Peyer's patch (tissue), 4 donors: ENCODE measurements around the gene TTC9C. TPM values are rescaled to one million over a fixed set of nuclear protein-coding genes. Genes with fewer than 3 reads are reported as not detected.
"Not testable (repeated sequence)": the region's sequence is repeated elsewhere in the genome, so short reads cannot be mapped to it uniquely, and the experiment has no call there.

Source experiments
- DNase-seq, 3 donors: peaks; one replicate each; pipeline ENCODE4 v3.0.0-alpha.2; 2017 to 2019
- H3K27ac ChIP-seq, 4 donors: fragments of 200-600 bp; sonication (generic); one replicate each; pipeline ENCODE4 v1.5.1; 2016 to 2019
- H3K27me3 ChIP-seq, 2 donors: fragments of 200-600 bp; sonication (generic); one replicate each; pipeline ENCODE4 v1.5.1; 2019
- H3K36me3 ChIP-seq, 3 donors: fragments of 200-600 bp; sonication (generic); one replicate each; pipeline ENCODE4 v1.5.1; 2016 to 2019
- H3K4me1 ChIP-seq, 4 donors: fragments of 200-600 bp; sonication (generic); one replicate each; pipeline ENCODE4 v1.5.1; 2016 to 2019
- H3K4me3 ChIP-seq, 4 donors: fragments of 200-600 bp; sonication (generic); 1 replicate in 3 of 4; 2 replicates in 1 of 4; pipeline ENCODE4 v1.5.1; 2016 to 2019; ENCODE audit warnings: mild to moderate bottlenecking in 1 of 4
- H3K9me3 ChIP-seq, 4 donors: fragments of 200-600 bp; sonication (generic); one replicate each; pipeline ENCODE4 v1.5.1; 2016 to 2019; ENCODE audit warnings: mild to moderate bottlenecking in 1 of 4
- POLR2A ChIP-seq, 2 donors: fragments of 450-650 bp; IDR thresholded peaks; one replicate each; pipeline ENCODE4 v1.5.1; 2017; ENCODE audit warnings: antibody characterized with exemption in 2 of 2, mild to moderate bottlenecking in 2 of 2, moderate library complexity in 2 of 2
- total RNA-seq, 4 donors: library from RNA; depleted of rRNA; stranded (reverse); fragments of >200 nt; gene quantifications; one replicate each; pipeline ENCODE4 v1.1.0, GENCODE V29; 2016
- TF ChIP-seq, protein P1 (sequence below), 6 experiments: fragments of 450-650 bp in 4 of 6; fragments of 200-600 bp in 2 of 6; sonication (generic) in 1 of 6; IDR thresholded peaks; one replicate each; pipeline ENCODE4 v1.5.1; 2017 to 2019; ENCODE audit warnings: antibody characterized with exemption in 6 of 6, mild to moderate bottlenecking in 3 of 6, moderate library complexity in 1 of 6

TTC9C gene
- total RNA-seq, 4 donors from 2014 or later, result 16.5 to 30.5 (median 22.9) TPM

DNA sequence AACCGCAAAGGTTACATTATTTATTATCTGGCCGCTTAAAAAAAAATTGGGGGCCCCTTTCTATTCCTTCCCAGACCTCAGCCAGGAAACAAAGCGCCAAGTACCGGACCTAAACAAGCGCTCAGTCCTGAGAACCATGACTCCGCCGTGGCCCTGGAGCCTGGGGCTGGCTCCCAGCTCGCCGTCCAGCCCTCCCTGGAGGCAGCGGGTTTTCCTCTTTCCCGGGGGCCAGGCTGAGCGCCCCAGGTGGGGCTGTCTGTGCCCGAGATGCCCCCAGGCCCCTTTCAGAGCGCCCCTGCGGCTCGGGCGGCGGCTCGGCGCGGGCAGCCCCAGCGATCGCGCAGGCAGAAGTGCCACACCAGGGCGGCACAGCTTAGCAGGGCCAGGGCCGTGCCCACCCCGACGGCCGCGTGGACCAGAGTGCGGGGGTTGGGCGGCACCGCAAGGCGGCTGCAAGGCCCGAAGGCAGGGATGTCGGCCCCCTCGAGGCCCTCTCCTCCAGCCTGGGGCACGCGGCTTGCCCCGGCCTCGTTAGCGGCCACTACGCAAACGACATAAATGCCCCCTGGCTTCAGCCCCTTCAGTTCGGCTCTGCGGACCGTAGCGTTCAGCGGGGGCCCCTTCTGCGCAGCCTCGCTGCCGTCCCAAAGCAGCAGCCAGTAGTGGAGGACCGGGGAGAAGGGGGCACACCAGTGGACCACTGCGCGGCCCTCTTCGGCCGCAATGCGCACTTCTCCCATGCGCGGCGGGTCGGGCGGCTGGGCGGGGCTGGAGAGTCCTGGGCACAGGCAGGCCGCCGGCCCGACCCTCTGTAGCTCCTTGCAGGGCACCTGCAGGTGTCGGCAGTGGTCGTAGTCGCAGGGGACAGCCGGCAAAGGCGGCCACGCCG is 40.5 kb upstream of the TTC9C start:
- Histone ChIP-seq H3K4me1 (peaks cover 0 to 8% (median 0%) of the 10 kb centered on the region in 4 donors), H3K36me3 (peaks cover 0 to 25% (median 0%) of the 10 kb centered on the region in 3 donors), H3K27ac (peak overlapping the region in 1 of 4 donors; percentile 1), H3K27me3 (no peaks in the 10 kb centered on the region), H3K4me3 (peak overlapping the region in 3 of 4 donors; percentile 8 to 28 (median 27)), H3K9me3 (no peaks in the 10 kb centered on the region)
- no peak for TF ChIP-seq POLR2A (IDR thresholded peaks at IDR 0.05)
- TF ChIP-seq, protein P1, sequence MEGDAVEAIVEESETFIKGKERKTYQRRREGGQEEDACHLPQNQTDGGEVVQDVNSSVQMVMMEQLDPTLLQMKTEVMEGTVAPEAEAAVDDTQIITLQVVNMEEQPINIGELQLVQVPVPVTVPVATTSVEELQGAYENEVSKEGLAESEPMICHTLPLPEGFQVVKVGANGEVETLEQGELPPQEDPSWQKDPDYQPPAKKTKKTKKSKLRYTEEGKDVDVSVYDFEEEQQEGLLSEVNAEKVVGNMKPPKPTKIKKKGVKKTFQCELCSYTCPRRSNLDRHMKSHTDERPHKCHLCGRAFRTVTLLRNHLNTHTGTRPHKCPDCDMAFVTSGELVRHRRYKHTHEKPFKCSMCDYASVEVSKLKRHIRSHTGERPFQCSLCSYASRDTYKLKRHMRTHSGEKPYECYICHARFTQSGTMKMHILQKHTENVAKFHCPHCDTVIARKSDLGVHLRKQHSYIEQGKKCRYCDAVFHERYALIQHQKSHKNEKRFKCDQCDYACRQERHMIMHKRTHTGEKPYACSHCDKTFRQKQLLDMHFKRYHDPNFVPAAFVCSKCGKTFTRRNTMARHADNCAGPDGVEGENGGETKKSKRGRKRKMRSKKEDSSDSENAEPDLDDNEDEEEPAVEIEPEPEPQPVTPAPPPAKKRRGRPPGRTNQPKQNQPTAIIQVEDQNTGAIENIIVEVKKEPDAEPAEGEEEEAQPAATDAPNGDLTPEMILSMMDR (IDR thresholded peaks at IDR 0.05), result no peak
- DNase-seq, result no peak

DNA sequence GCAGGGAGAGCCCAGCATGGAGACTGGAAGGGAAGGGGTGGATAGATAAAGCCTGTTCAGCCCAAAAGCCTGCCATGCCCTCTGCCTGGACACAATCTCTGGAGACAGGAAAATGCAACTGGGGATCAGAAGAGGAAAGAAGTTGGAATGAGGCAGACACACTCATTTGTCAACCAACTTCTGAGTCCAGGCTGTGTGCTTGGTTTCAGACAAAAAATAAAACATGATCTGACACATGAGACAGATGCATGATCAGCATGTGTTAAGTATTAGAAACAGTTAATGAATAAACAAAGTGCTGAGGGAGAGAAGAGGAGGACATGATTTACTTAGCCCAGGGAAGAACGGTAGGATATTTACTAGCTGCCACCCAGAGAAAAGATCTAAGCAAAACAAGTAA is 39.8 kb upstream of the TTC9C start:
- H3K4me3 ChIP-seq, result peak overlapping the region in 2 of 4 donors; percentile 8 to 27
- H3K36me3 ChIP-seq, result peaks cover 0 to 32% (median 0%) of the 10 kb centered on the region in 3 donors
- no peak for DNase-seq
- peaks cover 0 to 8% (median 0%) of the 10 kb centered on the region in 4 donors for H3K4me1 ChIP-seq
- no peaks in the 10 kb centered on the region for H3K9me3 ChIP-seq
- no peaks in the 10 kb centered on the region for H3K27me3 ChIP-seq
- peak overlapping the region in 1 of 4 donors; percentile 74 for H3K27ac ChIP-seq
- TF ChIP-seq POLR2A (IDR thresholded peaks at IDR 0.05), result no peak
- TF ChIP-seq, protein P1 (IDR thresholded peaks at IDR 0.05), result no peak

DNA sequence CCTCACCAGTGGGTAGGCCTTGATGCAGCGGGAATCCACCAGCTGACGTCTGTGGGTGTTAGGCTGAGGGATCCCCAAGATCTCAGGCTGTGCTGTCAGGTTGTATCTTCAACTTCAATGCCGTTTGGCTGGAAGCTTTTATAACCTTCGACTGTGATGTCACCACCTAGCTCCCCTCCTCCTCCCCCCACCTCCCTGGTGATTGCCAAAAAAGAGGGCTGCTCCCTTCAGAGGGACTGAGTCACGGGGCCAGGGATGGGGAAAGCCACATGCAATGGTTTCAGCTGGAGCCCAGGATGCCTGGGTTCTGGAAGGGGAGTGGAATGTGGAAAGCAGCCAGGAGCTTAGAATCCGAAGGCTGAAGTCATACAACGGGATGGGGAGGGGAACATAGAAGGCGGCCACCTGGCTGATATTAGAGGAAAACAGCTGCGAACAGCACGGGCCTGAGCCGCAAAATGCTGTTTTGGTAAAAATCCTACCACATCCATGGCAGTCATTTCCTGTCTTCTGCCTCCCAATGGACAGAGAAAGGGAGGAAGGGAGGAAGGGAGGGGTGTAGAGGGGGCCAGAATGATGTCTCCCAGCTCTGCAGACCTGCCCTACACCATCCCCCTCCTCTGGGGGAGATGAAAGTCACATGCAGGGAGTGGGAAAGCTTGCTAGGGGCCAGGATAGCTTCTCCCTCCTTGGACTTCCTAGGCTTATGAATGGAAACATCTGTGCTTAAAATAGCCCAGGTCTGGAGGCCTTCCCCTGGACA is 38.7 kb upstream of the TTC9C start, which contains the start of gene LRRN4CL:
LRRN4CL (minus strand) TSS at position 110 of the 763 bp plus-strand sequence. CDS start 1,022 bp downstream, outside the sequence.
- Histone ChIP-seq H3K36me3 (peaks cover 0 to 34% (median 0%) of the 10 kb centered on the region in 3 donors), H3K27me3 (no peaks in the 10 kb centered on the region), H3K4me1 (peaks cover 0 to 8% (median 0%) of the 10 kb centered on the region in 4 donors), H3K27ac (peak within 1 kb of the TSS in 3 of 4 donors; percentile 23 to 74 (median 60)), H3K4me3 (peak within 1 kb of the TSS in 2 of 4 donors; percentile 11 to 27), H3K9me3 (no peaks in the 10 kb centered on the region)
- peak in 1 of 3 donors; percentile 80 for DNase-seq
- TF ChIP-seq POLR2A (IDR thresholded peaks at IDR 0.05), result no peak
- TF ChIP-seq, protein P1 (IDR thresholded peaks at IDR 0.05), result no peak

DNA sequence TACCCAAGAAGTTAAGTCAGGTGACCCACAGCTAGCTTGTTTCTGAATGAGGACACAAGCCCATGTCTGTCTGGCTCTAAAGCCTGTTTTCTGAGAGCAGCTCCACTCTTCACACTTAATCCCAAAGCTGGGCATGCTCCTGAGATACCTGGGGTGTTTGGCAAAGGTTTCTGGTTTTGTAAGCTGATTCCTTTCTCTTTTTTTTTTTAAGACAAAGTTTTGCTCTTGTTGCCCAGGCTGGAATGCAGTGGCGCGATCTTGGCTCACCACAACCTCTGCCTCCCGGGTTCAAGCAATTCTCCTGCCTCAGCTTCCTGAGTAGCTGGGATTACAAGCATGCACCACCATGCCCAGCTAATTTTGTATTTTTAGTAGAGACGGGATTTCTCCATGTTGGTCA is 34.7 kb upstream of the TTC9C start:
- H3K27me3 ChIP-seq, H3K9me3 ChIP-seq, H3K4me1 ChIP-seq, H3K4me3 ChIP-seq, DNase-seq, H3K27ac ChIP-seq: not testable (repeated sequence)
- peaks cover 0 to 34% (median 0%) of the 10 kb centered on the region in 3 donors for H3K36me3 ChIP-seq

DNA sequence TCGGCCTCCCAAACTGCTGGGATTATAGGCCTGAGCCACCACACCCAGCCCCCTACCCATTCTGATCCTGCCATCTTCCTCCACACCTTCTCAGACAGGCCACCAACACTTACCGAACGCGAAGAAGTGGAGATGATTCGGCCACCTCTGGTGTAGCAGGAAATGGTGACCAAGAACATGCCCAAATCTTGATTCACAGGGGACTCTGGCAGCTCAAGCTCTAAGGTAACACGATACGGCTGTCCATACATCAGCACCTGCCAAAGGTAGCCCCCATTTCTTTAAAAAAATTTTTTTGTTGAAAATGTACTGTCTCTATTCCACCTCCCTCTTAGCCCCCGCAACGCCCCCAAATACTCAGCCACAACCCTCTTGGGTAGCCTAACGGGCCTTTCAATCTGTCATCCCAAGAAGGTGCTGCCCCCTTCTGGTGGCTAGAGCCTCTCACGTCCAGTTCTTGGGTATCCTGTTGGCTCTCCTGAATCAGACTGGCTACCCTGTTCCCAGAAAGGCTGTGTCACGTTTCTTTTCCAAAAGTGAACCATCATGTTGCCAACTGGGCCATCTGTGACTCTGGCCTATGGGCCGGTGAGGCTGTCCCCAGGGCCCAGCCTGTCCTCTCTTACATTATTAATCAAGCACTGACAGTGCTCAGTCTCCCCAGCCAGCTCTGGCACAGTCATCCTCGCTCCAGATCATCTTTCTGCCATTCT is 33.7 kb upstream of the TTC9C start:
- Histone ChIP-seq H3K9me3 (no peaks in the 10 kb centered on the region), H3K36me3 (peaks cover 0 to 34% (median 0%) of the 10 kb centered on the region in 3 donors), H3K4me1 (no peaks in the 10 kb centered on the region), H3K4me3 (no peak overlapping the region), H3K27ac (no peak overlapping the region), H3K27me3 (no peaks in the 10 kb centered on the region)
- peak; percentile 76 to 94 (median 86) for DNase-seq
- TF ChIP-seq POLR2A (IDR thresholded peaks at IDR 0.05), result no peak
- TF ChIP-seq, protein P1 (IDR thresholded peaks at IDR 0.05), result peak; percentile 54 to 81 (median 74)
